HG03060 (cell line): ENCODE data around the gene KBTBD8.

Experiments used
- ATAC-seq: cut with Tn5 transposase; IDR thresholded peaks from one replicate; pipeline ENCODE4 v1.9.1; 2021; ENCODE audit warnings: low read depth, moderate number of reproducible peaks; ENCODE audit not compliant: unreplicated experiment

KBTBD8 gene

GRCh38 chr3:66997560-66998112 lies 471 bp upstream of the KBTBD8 start:
- no peak for ATAC-seq

DNA sequence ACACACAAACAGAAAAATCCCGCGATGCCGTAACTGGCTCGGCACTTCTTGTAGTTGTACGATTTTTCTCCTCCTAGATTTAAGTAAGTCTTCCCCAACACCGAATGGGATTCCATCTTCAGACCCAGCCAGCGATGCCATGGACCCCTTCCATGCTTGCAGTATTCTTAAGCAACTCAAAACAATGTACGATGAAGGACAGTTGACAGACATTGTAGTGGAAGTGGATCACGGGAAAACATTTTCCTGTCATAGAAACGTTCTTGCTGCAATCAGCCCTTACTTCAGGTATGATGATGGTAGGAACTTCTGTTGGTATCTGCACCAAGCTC lies 763 bp downstream of the KBTBD8 start:
- no peak for ATAC-seq

DNA sequence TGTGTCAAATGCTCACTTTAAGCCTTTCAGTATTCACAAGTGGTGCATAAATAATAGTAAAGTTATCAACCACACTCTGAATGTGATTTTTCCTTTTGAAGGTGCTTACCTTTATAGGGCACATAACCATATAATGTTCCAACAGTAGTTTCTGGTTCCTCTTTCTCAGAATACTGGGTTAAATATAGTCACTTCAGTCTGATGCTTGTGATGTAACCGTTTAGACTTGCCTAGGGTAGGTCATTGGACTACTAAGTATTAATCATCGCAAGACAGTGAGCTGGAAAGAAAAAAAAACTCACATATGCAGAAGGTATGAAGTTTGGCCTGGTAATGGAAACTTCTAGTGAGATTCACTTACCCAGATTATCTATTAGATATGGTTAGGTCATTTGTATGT lies 1.9 kb downstream of the KBTBD8 start:
- peak; percentile 75 for ATAC-seq

- no peak for ATAC-seq
These were observed 3.2 kb downstream of the KBTBD8 start for GRCh38 chr3:67001086-67001861.

GRCh38 chr3:67005974-67006373 lies 7.9 kb downstream of the KBTBD8 start:
- ATAC-seq, result no peak

- ATAC-seq, result no peak
These were observed 8.4 kb downstream of the KBTBD8 start for GRCh38 chr3:67006460-67006859.

DNA sequence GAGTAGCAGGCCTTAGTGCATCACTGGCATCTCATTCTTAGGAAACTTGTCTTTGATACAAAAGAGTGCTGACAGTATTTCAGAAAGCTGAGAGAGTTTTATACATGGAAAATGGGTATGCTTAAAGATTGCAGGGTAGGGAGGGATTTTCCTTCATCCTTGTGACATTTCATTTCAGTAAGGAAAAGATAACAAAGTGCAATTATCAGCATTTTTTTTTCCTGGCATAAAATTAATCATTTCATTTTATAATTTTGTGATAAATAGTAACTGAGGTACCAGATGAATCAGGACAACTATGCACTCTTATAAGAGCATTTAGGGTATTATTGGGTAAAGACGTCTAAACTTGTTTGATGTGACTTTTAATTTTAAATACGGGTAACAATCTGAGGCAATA lies 10.3 kb downstream of the KBTBD8 start:
- no peak for ATAC-seq

- no peak for ATAC-seq
These were observed 11.6 kb downstream of the KBTBD8 start for GRCh38 chr3:67009716-67010115.

GRCh38 chr3:67011414-67012131 lies 13.5 kb downstream of the KBTBD8 start:
- no peak for ATAC-seq

DNA sequence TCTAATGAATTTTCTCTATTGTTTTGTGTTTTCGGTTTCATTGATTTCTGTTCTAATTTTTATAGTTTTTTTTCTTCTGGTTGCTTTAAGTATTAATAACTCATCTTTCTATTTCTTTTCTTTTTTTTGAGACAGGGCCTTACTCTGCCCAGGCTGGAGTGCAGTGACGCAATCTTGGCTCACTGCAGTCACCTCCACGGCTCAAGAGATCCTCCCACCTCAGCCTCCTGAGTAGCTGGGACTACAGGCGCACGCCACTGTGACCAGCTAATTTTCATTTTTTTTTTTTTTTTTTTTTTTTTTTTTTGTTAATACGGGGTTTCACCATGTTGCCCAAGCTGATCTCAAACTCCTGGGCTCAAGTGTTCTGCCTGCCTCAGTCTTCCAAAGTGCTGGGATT lies 14.5 kb downstream of the KBTBD8 start:
- ATAC-seq, result no peak

DNA sequence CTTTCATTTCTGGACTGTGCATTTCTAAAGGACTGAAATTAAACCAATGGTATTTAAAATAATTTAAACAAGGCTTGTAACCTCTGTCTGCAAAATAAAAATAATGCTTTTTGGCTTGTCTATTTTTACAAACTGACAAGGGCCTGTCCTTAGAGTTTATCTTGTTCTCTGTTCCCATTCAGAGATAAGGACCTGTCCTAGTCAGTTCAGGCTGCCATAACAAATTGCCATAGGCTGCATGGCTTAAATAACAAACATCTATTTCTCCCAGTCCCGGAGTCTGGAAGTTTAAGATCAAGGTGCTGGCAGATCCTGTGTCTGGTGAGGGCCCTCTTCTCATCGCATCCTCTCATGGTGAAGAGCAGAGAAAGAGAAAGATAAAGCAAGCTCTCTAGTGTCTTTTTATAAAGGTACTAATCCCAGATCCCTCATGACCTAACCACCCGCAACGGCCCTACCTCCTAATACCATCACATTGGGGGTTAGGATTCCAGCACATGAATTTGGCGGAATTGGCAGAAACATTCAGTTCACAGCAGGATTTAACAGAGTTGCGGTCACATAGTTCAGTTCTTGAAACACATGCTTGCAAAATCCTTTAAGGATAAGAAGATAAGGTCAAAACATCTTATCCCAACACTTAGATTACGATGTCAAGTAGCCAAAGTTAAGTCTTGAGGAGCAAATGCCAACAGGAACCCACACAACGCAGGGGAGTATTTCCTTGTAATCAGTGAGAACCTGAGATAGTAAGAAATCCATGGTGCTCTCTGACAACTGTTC lies 17.8 kb downstream of the KBTBD8 start:
- ATAC-seq, result no peak

DNA sequence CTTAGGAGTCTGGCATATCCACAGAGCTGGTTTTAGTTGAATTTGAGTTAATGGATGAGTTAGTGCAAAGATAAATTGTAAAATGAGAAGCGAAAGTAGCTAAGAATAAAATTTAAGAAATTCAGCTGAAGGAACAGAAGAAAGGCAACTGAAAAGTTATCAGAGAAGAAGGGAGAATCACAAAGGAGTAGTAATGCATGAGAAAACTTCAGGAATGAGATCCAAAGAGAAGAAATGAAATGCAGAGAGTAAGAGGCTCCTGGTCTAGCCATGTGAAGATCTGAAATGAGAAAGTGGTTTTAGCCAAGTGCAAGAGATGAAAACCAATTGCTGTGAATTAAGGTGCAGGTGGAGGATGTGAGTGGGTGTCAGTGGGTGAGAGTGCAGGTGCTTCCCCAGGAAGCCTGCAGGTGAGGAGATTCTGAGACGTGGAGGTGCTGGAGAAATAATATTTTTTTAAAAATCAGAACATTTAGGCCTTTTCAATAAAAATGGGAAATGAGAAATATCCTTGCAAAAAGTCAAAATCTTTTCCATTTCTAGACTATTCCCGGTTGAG lies 18.5 kb downstream of the KBTBD8 start:
- no peak for ATAC-seq

DNA sequence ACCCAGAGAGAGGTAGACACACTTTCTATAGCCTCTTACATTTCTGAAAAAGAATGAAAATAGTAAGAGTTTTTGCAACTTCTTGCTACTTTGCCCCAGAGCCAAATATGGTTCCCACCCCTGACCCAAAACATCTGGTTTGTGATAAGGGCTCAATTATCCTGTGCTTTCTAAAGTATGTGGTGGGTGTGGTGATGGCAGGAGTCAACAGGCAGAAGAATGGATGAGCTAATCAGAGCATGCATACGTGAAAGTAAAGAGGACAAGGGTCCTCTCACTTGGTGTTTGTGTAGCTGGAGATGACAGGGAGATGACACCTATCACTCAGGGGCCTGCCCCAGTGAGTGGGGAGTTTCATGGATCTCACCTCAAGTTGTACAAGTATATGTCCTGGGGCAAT lies 19.1 kb downstream of the KBTBD8 start:
- no peak for ATAC-seq

- ATAC-seq, result no peak
These were observed 20.1 kb downstream of the KBTBD8 start for GRCh38 chr3:67018105-67018788.

DNA sequence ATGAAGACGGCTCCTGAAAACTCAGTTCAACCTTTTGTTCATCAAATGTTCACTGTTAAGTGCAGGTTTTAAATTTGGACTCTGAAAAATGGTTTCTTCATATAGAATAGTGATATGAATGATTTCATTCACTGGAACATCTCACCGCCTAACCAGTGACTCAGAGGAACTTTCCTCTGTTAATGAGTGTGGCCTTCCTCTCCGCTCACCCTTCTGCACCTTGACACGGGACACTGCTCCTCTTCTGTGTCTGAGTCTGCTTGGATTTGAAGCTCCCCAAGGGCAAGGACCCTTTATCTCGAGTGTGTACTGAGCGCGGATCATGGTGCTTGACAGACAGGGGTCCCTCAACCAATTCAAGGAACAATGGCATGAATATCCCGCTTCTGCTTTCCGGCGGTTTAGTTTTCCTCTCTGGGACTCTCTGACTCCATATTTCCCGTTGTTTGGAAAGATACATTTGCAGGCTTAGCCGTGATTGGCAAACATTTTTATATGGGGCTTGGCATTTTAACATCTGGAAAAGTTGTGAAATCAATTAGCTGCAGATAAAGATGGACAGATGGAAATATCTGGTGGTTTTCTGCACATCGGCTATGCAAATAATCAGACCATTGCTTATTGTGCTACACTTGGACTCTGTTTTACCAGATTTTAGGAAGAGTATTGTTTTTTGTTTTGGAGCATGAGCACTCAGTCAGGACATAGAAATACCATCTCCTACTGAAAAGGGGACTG lies 20.9 kb downstream of the KBTBD8 start:
- ATAC-seq, result no peak

- ATAC-seq, result no peak
These were observed 30.1 kb downstream of the KBTBD8 start for GRCh38 chr3:67028001-67028784.

GRCh38 chr3:67030785-67031740 lies 33.0 kb downstream of the KBTBD8 start:
- ATAC-seq, result peak; percentile 67

DNA sequence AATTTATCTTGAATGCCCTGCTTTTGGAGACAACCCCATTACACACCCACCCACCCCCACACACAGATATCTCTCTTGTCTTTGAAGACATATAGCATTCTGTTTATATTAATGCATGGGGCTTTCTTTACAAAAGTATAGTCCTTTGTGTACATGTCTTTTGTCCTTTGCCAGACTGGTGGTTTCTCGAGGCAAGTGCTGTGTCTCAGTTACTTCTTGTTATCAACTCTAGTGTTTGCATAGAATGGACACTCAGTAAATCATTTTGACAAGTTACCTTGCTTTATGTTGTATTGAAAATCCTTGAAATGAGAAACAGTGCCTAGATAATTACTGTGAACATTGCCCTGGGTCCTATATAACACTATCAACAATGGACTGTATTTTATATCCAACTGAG lies 33.9 kb downstream of the KBTBD8 start:
- no peak for ATAC-seq
